ENCODE data around the gene KRTAP9-2. TPM values are rescaled to one million over a fixed set of nuclear protein-coding genes. Genes with fewer than 3 reads are reported as not detected.

KRTAP9-2 gene
- total and polyA plus RNA-seq, 2 donors (not counting 3 experiments of a cell fraction or from before 2014, with no cell fraction given) = not detected

- intact Hi-C loops (cut with micrococcal nuclease) = no loop called here
- FAIRE-seq (no peak), DNase-seq (ENCODE audit: low read depth, low spot score) (no peak)
- Histone ChIP-seq H3K27me3 (ENCODE audit: control insufficient read depth in 2 of 2, insufficient read depth in 2 of 2, low read length in 2 of 2) (no peaks in the 10 kb centered on the region), H3K9me3 (replicated peaks; ENCODE audit: control insufficient read depth, insufficient read depth, low read length) (no peaks in the 10 kb centered on the region), H3K79me2 (ENCODE audit: control insufficient read depth, insufficient read depth, low read length) (no peaks in the 10 kb centered on the region), H3K27ac (ENCODE audit: insufficient read depth, low read depth, low read length) (no peak overlapping the region), H3K4me2 (ENCODE audit: insufficient read depth, low read length) (no peak overlapping the region), H4K20me1 (replicated peaks; ENCODE audit: control insufficient read depth, extremely low read depth, insufficient read depth, low read length) (no peaks in the 10 kb centered on the region), H3K36me3 (ENCODE audit: control insufficient read depth in 2 of 2, extremely low read depth in 1 of 2, insufficient read depth in 2 of 2, low read length in 2 of 2) (no peaks in the 10 kb centered on the region), H3K4me3 (replicated peaks in 1 of 3; ENCODE audit: insufficient read depth in 1 of 3, low read depth in 1 of 3, low read length in 3 of 3) (no peak overlapping the region), H2AFZ (ENCODE audit: low read depth, low read length) (no peak overlapping the region), H3K4me1 (ENCODE audit: control insufficient read depth, extremely low read depth, insufficient read depth, low read length) (no peaks in the 10 kb centered on the region), H3K9me1 (replicated peaks; ENCODE audit: control insufficient read depth, extremely low read depth, insufficient read depth, low read length) (no peaks in the 10 kb centered on the region), H3K9ac (replicated peaks; ENCODE audit: extremely low read depth, insufficient read depth, low read length) (no peak overlapping the region)
- no TSS peak for BruUV-seq (replicated peaks)
- TF ChIP-seq JUN (IDR thresholded peaks at IDR 0.05; ENCODE audit: borderline replicate concordance, insufficient read depth, insufficient read length, low read depth) (no peak), MAX (IDR thresholded peaks at IDR 0.05; ENCODE audit: insufficient read depth, insufficient read length) (no peak), CTCF (IDR thresholded peaks at IDR 0.05; ENCODE audit: extremely low read depth in 1 of 2, insufficient read depth in 1 of 2, low read depth in 1 of 2, low read length in 2 of 2) (no peak), POLR2A (IDR thresholded peaks at IDR 0.05; ENCODE audit: low read depth, low read length) (no peak), FOS (IDR thresholded peaks at IDR 0.05; ENCODE audit: borderline replicate concordance, insufficient read depth, low read length) (no peak), POLR2AphosphoS5 (IDR thresholded peaks at IDR 0.05; ENCODE audit: insufficient read depth, low read depth, low read length) (no peak), EZH2 (IDR thresholded peaks at IDR 0.05; ENCODE audit: borderline replicate concordance, low read depth, low read length, severe bottlenecking) (no peak), GATA2 (IDR thresholded peaks at IDR 0.05; ENCODE audit: insufficient read depth, insufficient read length, low read depth, low read length) (no peak), MYC (IDR thresholded peaks at IDR 0.05; ENCODE audit: low read depth, low read length) (no peak)
- ChIA-PET POLR2A (no interaction called here), CTCF (no interaction called here)
- dilution Hi-C loops (cut with MboI; ENCODE audit: extremely low pct_ligation_motif_present, low sequenced_read_pairs) = no loop called here
Observed at GRCh38 chr17:41211845-41212466, 14.5 kb upstream of the KRTAP9-2 start.
